ENCODE results near the gene SESN1. TPM values are rescaled to one million over a fixed set of nuclear protein-coding genes. Genes with fewer than 3 reads are reported as not detected.

The SESN1 gene
- polyA plus RNA-seq, 1 experiment, result 29.6 TPM

GRCh38 chr6:109048670-109049415, 45.8 kb downstream of the SESN1 start:
- ChIA-PET POLR2A (no interaction called here), CTCF (interaction anchor here (0.6 kb wide), 1 partner anchor 13 kb away, joined by 3 read pairs; no protein-coding TSS in a partner anchor)
- Histone ChIP-seq H3K27me3 (ENCODE audit: control insufficient read depth, insufficient read depth, low read length) (no peaks in the 10 kb centered on the region), H3K9me3 (ENCODE audit: control insufficient read depth, insufficient read depth, low read length) (no peaks in the 10 kb centered on the region; the same call in 1 of the 2 replicates), H3K4me3 (ENCODE audit: low read depth, low read length) (no peak overlapping the region), H3K27ac (ENCODE audit: low read depth, low read length) (no peak overlapping the region)
- no peak for DNase-seq (ENCODE audit: low read depth, low spot score)
- TF ChIP-seq CTCF (IDR thresholded peaks at IDR 0.05; ENCODE audit: low read depth, low read length), result no peak

- ChIA-PET POLR2A (no interaction called here), CTCF (interaction anchor here (0.6 kb wide), 1 partner anchor 12 kb away, joined by 3 read pairs; no protein-coding TSS in a partner anchor)
- H3K4me3 ChIP-seq (ENCODE audit: low read depth, low read length), result no peak overlapping the region
- no peaks in the 10 kb centered on the region for H3K27me3 ChIP-seq (ENCODE audit: control insufficient read depth, insufficient read depth, low read length)
- no peak for DNase-seq (ENCODE audit: low read depth, low spot score)
- no peaks in the 10 kb centered on the region; the same call in 1 of the 2 replicates for H3K9me3 ChIP-seq (ENCODE audit: control insufficient read depth, insufficient read depth, low read length)
- no peak overlapping the region for H3K27ac ChIP-seq (ENCODE audit: low read depth, low read length)
- TF ChIP-seq CTCF (IDR thresholded peaks at IDR 0.05; ENCODE audit: low read depth, low read length), result no peak
Measured at GRCh38 chr6:109048176-109048575, 46.5 kb downstream of the SESN1 start.

GRCh38 chr6:109045493-109045892, 49.2 kb downstream of the SESN1 start:
- Histone ChIP-seq H3K27me3 (ENCODE audit: control insufficient read depth, insufficient read depth, low read length) (no peaks in the 10 kb centered on the region), H3K9me3 (ENCODE audit: control insufficient read depth, insufficient read depth, low read length) (no peaks in the 10 kb centered on the region; the same call in 1 of the 2 replicates), H3K27ac (ENCODE audit: low read depth, low read length) (no peak overlapping the region), H3K4me3 (ENCODE audit: low read depth, low read length) (no peak overlapping the region)
- no peak for TF ChIP-seq CTCF (IDR thresholded peaks at IDR 0.05; ENCODE audit: low read depth, low read length)
- no peak for DNase-seq (ENCODE audit: low read depth, low spot score)
- CTCF ChIA-PET, result no interaction called here
- POLR2A ChIA-PET, result no interaction called here

GRCh38 chr6:109039795-109040194, 54.9 kb downstream of the SESN1 start:
- ChIA-PET CTCF (interaction anchor here (1.3 kb wide), 1 partner anchor 33 kb away, joined by 4 read pairs; no protein-coding TSS in a partner anchor), POLR2A (no interaction called here)
- Histone ChIP-seq H3K9me3 (ENCODE audit: control insufficient read depth, insufficient read depth, low read length) (no peaks in the 10 kb centered on the region), H3K4me3 (ENCODE audit: low read depth, low read length) (no peak overlapping the region), H3K27ac (ENCODE audit: low read depth, low read length) (no peak overlapping the region), H3K27me3 (ENCODE audit: control insufficient read depth, insufficient read depth, low read length) (no peaks in the 10 kb centered on the region)
- no peak for TF ChIP-seq CTCF (IDR thresholded peaks at IDR 0.05; ENCODE audit: low read depth, low read length)
- no peak for DNase-seq (ENCODE audit: low read depth, low spot score)

GRCh38 chr6:109038837-109039398, 55.7 kb downstream of the SESN1 start:
- ChIA-PET CTCF (interaction anchor here (1.3 kb wide), 1 partner anchor 34 kb away, joined by 4 read pairs; no protein-coding TSS in a partner anchor), POLR2A (no interaction called here)
- Histone ChIP-seq H3K27me3 (ENCODE audit: control insufficient read depth, insufficient read depth, low read length) (no peaks in the 10 kb centered on the region), H3K27ac (ENCODE audit: low read depth, low read length) (no peak overlapping the region), H3K4me3 (ENCODE audit: low read depth, low read length) (no peak overlapping the region), H3K9me3 (ENCODE audit: control insufficient read depth, insufficient read depth, low read length) (no peaks in the 10 kb centered on the region)
- no peak for TF ChIP-seq CTCF (IDR thresholded peaks at IDR 0.05; ENCODE audit: low read depth, low read length)
- no peak for DNase-seq (ENCODE audit: low read depth, low spot score)

All from AG04450 (cell line).